ENCODE results near the gene CACNB1. TPM values are rescaled to one million over a fixed set of nuclear protein-coding genes. Genes with fewer than 3 reads are reported as not detected.

CACNB1 gene
- total and polyA plus RNA-seq, 10 of the 15 experiments (the other 5 are each of a cell fraction or from before 2014, with no cell fraction given), result 0.06 to 15.6 (median 6.3) TPM

DNA sequence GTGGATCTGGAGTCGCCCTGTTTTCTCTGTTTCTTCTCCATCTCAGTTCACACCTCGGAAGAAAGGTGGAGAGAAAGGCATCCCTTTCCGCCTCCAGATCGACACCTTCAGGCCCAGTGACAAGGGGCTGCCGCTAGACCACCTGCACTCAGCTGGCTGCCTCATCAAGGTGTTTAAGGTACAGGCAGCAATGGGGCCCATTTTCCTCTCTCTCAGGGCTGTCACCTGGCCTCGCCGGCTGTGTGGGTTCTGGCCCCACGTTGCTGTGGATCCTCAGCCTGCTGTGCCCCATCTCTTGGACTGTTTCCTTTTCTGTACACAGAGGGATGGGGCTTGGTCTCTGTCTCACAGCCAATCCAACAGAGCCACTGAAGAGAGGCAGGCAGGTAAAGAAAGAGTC, 45.7 kb upstream of the CACNB1 start:
- Histone ChIP-seq H3K4me2 (ENCODE audit: control insufficient read depth, insufficient read depth) (no peak overlapping the region), H3K27me3 (replicated peaks in 1 of 2; ENCODE audit: control insufficient read depth in 2 of 2, insufficient read depth in 2 of 2, low read length in 1 of 2) (no peaks in the 10 kb centered on the region; a peak in 3 of 4 replicates), H3K79me2 (ENCODE audit: control insufficient read depth, insufficient read depth, low read length) (no peaks in the 10 kb centered on the region), H3K4me1 (ENCODE audit: control insufficient read depth, insufficient read depth, low read length) (peaks cover 9% of the 10 kb centered on the region), H3K9ac (ENCODE audit: control insufficient read depth, insufficient read depth, low read length) (no peak overlapping the region), H2AFZ (ENCODE audit: control insufficient read depth, low read depth, low read length) (no peak overlapping the region), H4K20me1 (ENCODE audit: control insufficient read depth, insufficient read depth) (no peaks in the 10 kb centered on the region), H3K9me3 (replicated peaks; ENCODE audit: control insufficient read depth, insufficient read depth, low read length) (no peaks in the 10 kb centered on the region), H3K36me3 (ENCODE audit: control insufficient read depth in 2 of 2, insufficient read depth in 2 of 2, low read length in 1 of 2) (no peaks in the 10 kb centered on the region), H3K4me3 (no peak overlapping the region), H3K27ac (ENCODE audit: control insufficient read depth, insufficient read depth) (no peak overlapping the region)
- ChIA-PET RAD21 (ENCODE audit: unreplicated experiment) (interaction anchor here (0.6 to 4.0 kb wide), 2 partner anchors 260 to 422 kb away, joined by 3 to 59 read pairs; no protein-coding TSS in a partner anchor), CTCF (interaction anchor here (0.6 to 21.3 kb wide), 9 partner anchors 11 to 306 kb away, joined by 3 to 658 read pairs (median 14); no protein-coding TSS in a partner anchor), SMC1A (ENCODE audit: uncharacterized antibody, unreplicated experiment) (interaction anchor here (1.3 to 2.3 kb wide), 3 partner anchors 12 to 78 kb away, joined by 3 to 15 read pairs (median 4); no protein-coding TSS in a partner anchor), POLR2A (interaction anchor here (0.6 kb wide), 2 partner anchors 85 to 493 kb away, joined by 3 read pairs; no protein-coding TSS in a partner anchor)
- ATAC-seq (no peak), DNase-seq (ENCODE audit: low read depth, low spot score) (no peak), FAIRE-seq (no peak)
- BruUV-seq (replicated peaks), result no TSS peak
- TF ChIP-seq MYC (IDR thresholded peaks at IDR 0.05; ENCODE audit: insufficient read depth, insufficient read length, insufficient replicate concordance, low read length, severe bottlenecking), result no peak
- no peak for TF ChIP-seq SMARCA5 (IDR thresholded peaks at IDR 0.05)
- no peak for TF ChIP-seq TARDBP (IDR thresholded peaks at IDR 0.05; ENCODE audit: borderline replicate concordance)
- in situ Hi-C loops (cut with MboI) (loop anchor here (5.0 kb wide), 1 partner anchor 36 kb away; no protein-coding TSS in a partner anchor), intact Hi-C loops (cut with micrococcal nuclease; ENCODE audit: unreplicated experiment) (loop anchor here (5.0 kb wide), 1 partner anchor 91 kb away; the partner anchor contains the start of gene PLXDC1)
- WGBS (ENCODE audit: insufficient coverage, insufficient replicate concordance, low lambda C conversion rate, missing lambda C conversion rate), result 66% methylated on average over 7 of the region's 8 CpGs

DNA sequence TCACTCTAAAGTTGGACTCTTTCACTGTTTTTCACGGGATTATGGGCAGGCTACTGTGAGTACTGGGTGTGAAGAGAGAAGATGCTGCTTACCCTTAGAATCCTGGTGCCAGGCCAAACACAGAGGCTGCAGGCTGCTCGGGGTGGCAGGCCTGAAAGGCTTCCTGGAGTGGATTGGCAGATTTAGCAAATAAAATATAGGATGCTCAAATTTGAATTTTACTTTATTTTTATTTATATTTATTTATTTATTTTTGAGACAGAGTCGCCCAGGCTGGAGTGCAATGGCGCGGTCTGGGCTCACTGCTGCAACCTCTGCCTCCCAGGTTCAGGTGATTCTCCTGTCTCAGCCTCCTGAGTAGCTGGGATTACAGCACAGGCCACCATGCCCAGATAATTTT, 43.2 kb upstream of the CACNB1 start:
- H3K36me3 ChIP-seq (ENCODE audit: control insufficient read depth in 2 of 2, insufficient read depth in 2 of 2, low read length in 1 of 2), result no peaks in the 10 kb centered on the region
- no peak overlapping the region for H2AFZ ChIP-seq (ENCODE audit: control insufficient read depth, low read depth, low read length)
- in situ Hi-C loops (cut with MboI), result loop anchor here (5.0 kb wide), 1 partner anchor 33 kb away; no protein-coding TSS in a partner anchor
- no peaks in the 10 kb centered on the region for H3K79me2 ChIP-seq (ENCODE audit: control insufficient read depth, insufficient read depth, low read length)
- H3K4me1 ChIP-seq (ENCODE audit: control insufficient read depth, insufficient read depth, low read length), result peaks cover 9% of the 10 kb centered on the region
- no peaks in the 10 kb centered on the region; a peak in 3 of 4 replicates for H3K27me3 ChIP-seq (replicated peaks in 1 of 2; ENCODE audit: control insufficient read depth in 2 of 2, insufficient read depth in 2 of 2, low read length in 1 of 2)
- DNase-seq (ENCODE audit: low read depth, low spot score) (no peak), ATAC-seq (no peak), FAIRE-seq (no peak)
- no peak overlapping the region for H3K27ac ChIP-seq (ENCODE audit: control insufficient read depth, insufficient read depth)
- TF ChIP-seq KDM1A (IDR thresholded peaks at IDR 0.05; ENCODE audit: borderline replicate concordance), result no peak
- TF ChIP-seq POLR2AphosphoS2 (IDR thresholded peaks at IDR 0.05; ENCODE audit: low read depth, low read length), result no peak
- TF ChIP-seq MEF2B (IDR thresholded peaks at IDR 0.05; ENCODE audit: partially characterized antibody, poor library complexity, severe bottlenecking), result no peak
- no peak for TF ChIP-seq BRCA1 (IDR thresholded peaks at IDR 0.05; ENCODE audit: low read depth, low read length)
- no peak for TF ChIP-seq JUND (IDR thresholded peaks at IDR 0.05; ENCODE audit: low read depth, low read length)
- TF ChIP-seq, protein P1, sequence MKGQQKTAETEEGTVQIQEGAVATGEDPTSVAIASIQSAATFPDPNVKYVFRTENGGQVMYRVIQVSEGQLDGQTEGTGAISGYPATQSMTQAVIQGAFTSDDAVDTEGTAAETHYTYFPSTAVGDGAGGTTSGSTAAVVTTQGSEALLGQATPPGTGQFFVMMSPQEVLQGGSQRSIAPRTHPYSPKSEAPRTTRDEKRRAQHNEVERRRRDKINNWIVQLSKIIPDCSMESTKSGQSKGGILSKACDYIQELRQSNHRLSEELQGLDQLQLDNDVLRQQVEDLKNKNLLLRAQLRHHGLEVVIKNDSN (IDR thresholded peaks at IDR 0.05; ENCODE audit: borderline replicate concordance, extremely low read length, insufficient read depth, low read depth, low read length), result no peak
- TF ChIP-seq POLR2A (IDR thresholded peaks at IDR 0.05; ENCODE audit: low read depth, low read length), result no peak
- no peak for TF ChIP-seq ATF7 (IDR thresholded peaks at IDR 0.05; ENCODE audit: low read depth)
- H3K4me2 ChIP-seq (ENCODE audit: control insufficient read depth, insufficient read depth), result no peak overlapping the region
- POLR2A ChIA-PET, result no interaction called here
- SMC1A ChIA-PET (ENCODE audit: uncharacterized antibody, unreplicated experiment), result interaction anchor here (1.1 to 1.7 kb wide), 3 partner anchors 62 to 258 kb away, joined by 3 to 5 read pairs (median 3); no protein-coding TSS in a partner anchor
- no TSS peak for BruUV-seq (replicated peaks)
- intact Hi-C loops (cut with micrococcal nuclease; ENCODE audit: unreplicated experiment), result loop anchor here (5.0 kb wide), 1 partner anchor 88 kb away; the partner anchor contains the start of gene PLXDC1
- CTCF ChIA-PET, result interaction anchor here (0.7 to 21.3 kb wide), 5 partner anchors 9 to 435 kb away, joined by 3 to 658 read pairs (median 14); no protein-coding TSS in a partner anchor
- no peaks in the 10 kb centered on the region for H3K9me3 ChIP-seq (replicated peaks; ENCODE audit: control insufficient read depth, insufficient read depth, low read length)
- RAD21 ChIA-PET (ENCODE audit: unreplicated experiment), result interaction anchor here (2.3 kb wide), 1 partner anchor 34 kb away, joined by 18 read pairs; no protein-coding TSS in a partner anchor
- no peak overlapping the region for H3K9ac ChIP-seq (ENCODE audit: control insufficient read depth, insufficient read depth, low read length)
- no peaks in the 10 kb centered on the region for H4K20me1 ChIP-seq (ENCODE audit: control insufficient read depth, insufficient read depth)
- H3K4me3 ChIP-seq, result no peak overlapping the region
- 70% methylated on average over 5 of the region's 5 CpGs for WGBS (ENCODE audit: insufficient coverage, insufficient replicate concordance, low lambda C conversion rate, missing lambda C conversion rate)
